K562 (cell line): ENCODE measurements around the gene CTXN1. TPM values are rescaled to one million over a fixed set of nuclear protein-coding genes. Genes with fewer than 3 reads are reported as not detected.

Experiments used
- ATAC-seq: fragments of 200-7000 bp; cut with Tn5 transposase; 3 replicates; pipeline ENCODE4 v1.9.1; 2020; ENCODE audit warnings: moderate library complexity
- BruUV-seq: library from RNA; stranded (reverse); fragments of 400-500 nt; replicated peaks from 2 replicates; lab custom pipeline; 2021; lab: Mats Ljungman, UMichigan
- CTCF ChIA-PET: fragments of 300-600 bp; formaldehyde crosslinking; extraction: SDS; loops from one replicate; lab custom pipeline; 2021; ENCODE audit warnings: low intra/inter-chr PET ratio; lab: Yijun Ruan, JAX
- POLR2A ChIA-PET: fragments of 300-600, 350-650 bp; sonication (Branson Sonifier 250); formaldehyde crosslinking; extraction: SDS; loops from one replicate; lab custom pipeline; 2021; ENCODE audit warnings: antibody characterized with exemption, inconsistent platforms; lab: Yijun Ruan, JAX
- DNase-seq, 4 experiments: peaks; one replicate each; pipeline versions ENCODE4 v3.0.0 to v3.0.0-alpha.2; 2011 to 2018; ENCODE audit warnings: low spot score in 3 of 4, mixed read lengths in 3 of 4; ENCODE audit errors: extremely low read depth in 1 of 4
- FAIRE-seq: peaks from 2 replicates; lab custom pipeline; 2011; peaks lifted over from hg19 to GRCh38; lab: Jason Lieb, UNC
- H2AFZ ChIP-seq: 2 replicates; pipeline ENCODE4 v1.6.0; 2011; ENCODE audit warnings: low read depth, low read length, control low read depth, inconsistent platforms
- H3K27ac ChIP-seq: fragments of 200-600 bp; 3 replicates; pipeline ENCODE4 v1.8.0; 2011; ENCODE audit warnings: low read depth, mild to moderate bottlenecking, control low read depth, inconsistent platforms, low read length, moderate library complexity, mixed read lengths; ENCODE audit errors: extremely low read depth
- H3K27me3 ChIP-seq, 2 experiments: fragments of 300-600 bp in 1 of 2; 2 replicates in 1 of 2; 3 replicates in 1 of 2; pipeline versions ENCODE4 v1.6.0 to v1.8.0; 2011; ENCODE audit warnings: inconsistent platforms in 2 of 2, low read length in 2 of 2, mild to moderate bottlenecking in 1 of 2, mixed read lengths in 1 of 2, moderate library complexity in 1 of 2; ENCODE audit not compliant: control insufficient read depth in 2 of 2, insufficient read depth in 2 of 2
- H3K36me3 ChIP-seq: fragments of 300-600 bp; 3 replicates; pipeline ENCODE4 v1.8.0; 2011; ENCODE audit warnings: mild to moderate bottlenecking, low read length, inconsistent platforms; ENCODE audit not compliant: control insufficient read depth, insufficient read depth
- H3K4me1 ChIP-seq, 2 experiments: fragments of 200-600 bp in 1 of 2; replicated peaks in 1 of 2; 2 replicates in 1 of 2; 3 replicates in 1 of 2; pipeline versions ENCODE4 v1.5.1 to v1.8.0; 2011; ENCODE audit warnings: inconsistent platforms in 2 of 2, low read length in 2 of 2, mild to moderate bottlenecking in 1 of 2, mixed read lengths in 1 of 2, moderate library complexity in 1 of 2; ENCODE audit not compliant: control insufficient read depth in 2 of 2, insufficient read depth in 2 of 2
- H3K4me2 ChIP-seq: 2 replicates; pipeline ENCODE4 v1.6.1; 2011; ENCODE audit warnings: low read length, control low read depth, inconsistent platforms, mixed read lengths; ENCODE audit not compliant: insufficient read depth
- H3K4me3 ChIP-seq: fragments of 200-600 bp; sonication (generic), shearing (Covaris generic); 2 replicates; pipeline ENCODE4 v1.5.1; 2016; ENCODE audit warnings: control low read depth, inconsistent platforms
- H3K79me2 ChIP-seq: fragments of 200-600 bp; 3 replicates; pipeline ENCODE4 v1.8.0; 2011; ENCODE audit warnings: low read length, inconsistent platforms; ENCODE audit not compliant: control insufficient read depth, insufficient read depth
- H3K9ac ChIP-seq, 2 experiments: 2 replicates each; pipeline versions ENCODE4 v1.6.0 to v1.6.1; 2011; ENCODE audit warnings: low read depth in 2 of 2, low read length in 2 of 2, control low read depth in 1 of 2, inconsistent platforms in 1 of 2, mild to moderate bottlenecking in 1 of 2, mixed read lengths in 1 of 2; ENCODE audit not compliant: insufficient read depth in 1 of 2
- H3K9me1 ChIP-seq: one replicate; pipeline ENCODE4 v1.6.0; 2011; ENCODE audit warnings: inconsistent platforms, mild to moderate bottlenecking, low read length, moderate library complexity; ENCODE audit not compliant: control insufficient read depth, insufficient read depth
- H3K9me3 ChIP-seq: replicated peaks from 2 replicates; pipeline ENCODE4 v1.5.1; 2011; ENCODE audit warnings: low read depth, low read length, inconsistent platforms; ENCODE audit not compliant: control insufficient read depth, insufficient read depth
- H4K20me1 ChIP-seq: replicated peaks from 2 replicates; pipeline ENCODE4 v1.6.1; 2011; ENCODE audit warnings: low read length, inconsistent platforms, mixed read lengths; ENCODE audit not compliant: control insufficient read depth, insufficient read depth
- ETV5 ChIP-seq: sonication (generic); formaldehyde crosslinking; IDR thresholded peaks from 2 replicates; pipeline ENCODE4 v1.4.0; 2020; ENCODE audit warnings: low read depth, mild to moderate bottlenecking, missing genetic modification reagents
- HDAC1 ChIP-seq, 2 experiments: fragments of 450-650 bp; IDR thresholded peaks; 2 replicates each; pipeline ENCODE4 v1.6.1; 2016 to 2017; ENCODE audit warnings: inconsistent platforms in 1 of 2, mild to moderate bottlenecking in 1 of 2, moderate library complexity in 1 of 2
- HMGN3 ChIP-seq: IDR thresholded peaks from 2 replicates; pipeline ENCODE4 v1.6.1; 2011; ENCODE audit warnings: borderline replicate concordance, low read depth, mild to moderate bottlenecking, mixed read lengths, low read length; ENCODE audit not compliant: insufficient read length; ENCODE audit errors: extremely low read depth
- NR2C1 ChIP-seq, 2 experiments: fragments of 450-650 bp; IDR thresholded peaks; 2 replicates each; pipeline ENCODE4 v1.6.1; 2017; ENCODE audit warnings: mild to moderate bottlenecking in 2 of 2, antibody characterized with exemption in 1 of 2, inconsistent platforms in 1 of 2, missing compliant biosample characterization in 1 of 2, missing genetic modification characterization in 1 of 2
- RBM22 ChIP-seq: fragments of 200-400 bp; formaldehyde crosslinking; IDR thresholded peaks from 2 replicates; pipeline ENCODE4 v1.6.1; 2018; ENCODE audit warnings: low read length, low read depth; ENCODE audit not compliant: poor library complexity, severe bottlenecking
- SUPT5H ChIP-seq: fragments of 450-650 bp; IDR thresholded peaks from 2 replicates; pipeline ENCODE4 v1.6.1; 2016
- ZNF384 ChIP-seq: IDR thresholded peaks from 2 replicates; pipeline ENCODE4 v1.6.1; 2012; ENCODE audit warnings: low read depth, low read length, improper control_type of control experiment
- WGBS: fragments of 100-300 bp; shearing (Covaris generic); methylation state at CpG from one replicate; pipeline ENCODE4 v1.1.6; 2016; ENCODE audit warnings: low coverage, mixed read lengths; ENCODE audit not compliant: insufficient coverage; ENCODE audit errors: missing lambda C conversion rate; 5-methylcytosine and 5-hydroxymethylcytosine counted together
- in situ Hi-C: fragments of 300-500 bp; cut with MboI; formaldehyde crosslinking; loops from 4 replicates; pipeline ENCODE4 v1.15.0; 2018; ENCODE audit warnings: inconsistent platforms, mixed read lengths
- intact Hi-C: fragments of 100-400 bp; cut with micrococcal nuclease; formaldehyde crosslinking; loops from 2 replicates; pipeline ENCODE4 v1.14.2; 2022
- polyA plus RNA-seq, 8 experiments: library from polyadenylated mRNA; depleted of rRNA in 4 of 8; stranded (reverse) in 5 of 8; unstranded in 3 of 8; fragments of >200 nt; fragmentation: Nextera tagmentation in 2 of 8; fragmentation: Illumina TruSeq in 1 of 8; extraction: Ambion mirVana in 2 of 8; extraction: Trizol in 1 of 8; gene quantifications; 2 replicates each; pipeline versions ENCODE4 v1.2.1 to v1.2.3, GENCODE V29; 2011 to 2014; ENCODE audit warnings: inconsistent platforms in 1 of 8, missing spikeins in 1 of 8
- total RNA-seq, 7 experiments: library from RNA; depleted of rRNA in 6 of 7; stranded (reverse); fragments of >200 nt in 6 of 7; fragmentation: Illumina TruSeq in 2 of 7; extraction: Trizol in 2 of 7; gene quantifications; 2 replicates each; pipeline versions ENCODE4 v1.2.1 to v1.2.3, GENCODE V29; 2011 to 2021; ENCODE audit warnings: low replicate concordance in 1 of 7
- TF ChIP-seq, protein P1 (sequence below): fragments of 250-450 bp; sonication (Bioruptor Pico); IDR thresholded peaks from 2 replicates; pipeline ENCODE4 v1.4.0; 2020; ENCODE audit warnings: mild to moderate bottlenecking, moderate library complexity

The CTXN1 gene
- total and polyA plus RNA-seq, 9 of the 15 experiments (the other 6 are each of a cell fraction or from before 2014, with no cell fraction given), result 0.15 to 37.4 (median 1.8) TPM; not detected in 2

DNA sequence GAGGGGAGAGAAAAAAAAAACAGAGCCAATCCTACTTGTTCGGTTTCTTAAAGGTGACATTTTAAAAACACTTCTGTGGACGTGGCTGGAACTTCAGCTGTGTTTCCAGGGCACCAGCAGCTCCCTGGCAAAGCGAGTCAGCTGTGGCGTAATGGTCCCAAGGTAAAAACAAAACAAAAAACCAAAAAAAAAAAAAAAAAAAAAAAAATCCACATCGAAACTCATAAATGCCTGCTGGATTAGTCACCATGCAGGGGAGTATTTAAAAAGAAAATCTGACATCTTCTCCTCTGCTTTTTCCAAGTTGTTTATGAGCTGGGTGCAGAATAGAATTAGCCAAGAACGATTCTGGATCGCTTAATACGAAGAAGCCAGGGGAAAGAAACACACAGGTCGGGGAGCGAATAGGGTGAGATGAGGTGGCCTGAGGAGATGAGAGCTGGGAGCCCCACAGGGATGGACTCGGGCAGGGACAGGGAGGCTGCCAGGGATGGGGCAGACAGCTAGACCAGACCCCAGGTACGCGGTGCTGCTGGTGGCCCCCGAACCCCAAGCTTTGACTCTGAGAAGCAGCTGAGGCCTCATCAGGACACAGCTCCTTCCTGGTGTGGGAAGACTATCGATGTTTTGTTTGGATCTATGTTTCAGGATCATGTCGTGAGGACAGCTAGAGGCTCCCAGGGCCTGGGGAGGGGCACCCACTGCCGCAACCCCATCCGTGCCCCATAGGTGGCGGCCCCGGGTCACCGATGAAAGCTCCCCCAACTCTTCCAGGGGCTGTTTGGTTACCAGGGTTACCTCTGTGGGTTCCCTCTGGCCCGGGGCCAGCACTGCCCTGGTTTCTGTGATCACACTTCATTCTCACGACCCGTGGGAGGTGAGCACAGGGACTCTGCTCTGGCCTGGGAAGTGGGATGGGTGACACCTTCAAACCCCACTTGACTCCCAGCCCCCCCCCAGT lies 3.1 kb upstream of the CTXN1 start (continued):
- TF ChIP-seq RBM22 (peak; percentile 62), HDAC1 (IDR thresholded peaks at IDR 0.05) (no peak), ZNF384 (0 out of 2 replicates have a peak, but pooled peaks have one; percentile 19)

DNA sequence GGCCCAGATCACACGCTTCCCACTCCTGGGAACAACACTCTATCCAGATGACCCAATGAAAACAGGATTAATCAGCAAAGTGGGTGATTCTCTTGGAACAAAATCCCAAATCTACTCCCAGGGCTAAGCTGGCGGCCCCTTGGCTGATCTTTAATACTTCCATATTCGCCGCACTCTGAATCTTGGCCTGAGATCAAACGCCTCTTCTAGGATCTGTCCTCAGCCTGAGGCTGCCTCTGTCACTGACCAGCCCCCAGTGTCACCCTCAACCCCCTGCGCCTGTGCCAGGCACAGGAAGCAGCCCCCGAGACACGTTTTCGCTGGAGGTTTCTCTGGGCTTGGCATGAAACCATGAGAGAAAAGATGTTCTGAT lies 2.4 kb upstream of the CTXN1 start:
- in situ Hi-C loops, result no loop called here
- CTCF ChIA-PET, result no interaction called here
- WGBS, result 92% methylated on average over 9 of the region's 9 CpGs
- Histone ChIP-seq H3K4me1 (peaks cover 11 to 82% of the 10 kb centered on the region in 2 experiments), H3K4me3 (no peak overlapping the region), H3K79me2 (no peaks in the 10 kb centered on the region), H2AFZ (no peak overlapping the region), H3K27ac (no peak overlapping the region; the same call in 2 of the 3 replicates), H3K36me3 (peaks cover 53% of the 10 kb centered on the region; the same call in 2 of the 3 replicates), H3K4me2 (no peak overlapping the region), H3K9me3 (no peaks in the 10 kb centered on the region), H3K9ac (peak overlapping the region in 1 of 2 experiments; percentile 62; a peak in 2 of 4 replicates), H3K27me3 (no peaks in the 10 kb centered on the region), H3K9me1 (no peaks in the 10 kb centered on the region), H4K20me1 (peaks cover 21% of the 10 kb centered on the region)
- TF ChIP-seq ETV5, result no peak
- 0 out of 2 replicates have a peak, but pooled peaks have one; percentile 6 for TF ChIP-seq SUPT5H
- TF ChIP-seq, protein P1, sequence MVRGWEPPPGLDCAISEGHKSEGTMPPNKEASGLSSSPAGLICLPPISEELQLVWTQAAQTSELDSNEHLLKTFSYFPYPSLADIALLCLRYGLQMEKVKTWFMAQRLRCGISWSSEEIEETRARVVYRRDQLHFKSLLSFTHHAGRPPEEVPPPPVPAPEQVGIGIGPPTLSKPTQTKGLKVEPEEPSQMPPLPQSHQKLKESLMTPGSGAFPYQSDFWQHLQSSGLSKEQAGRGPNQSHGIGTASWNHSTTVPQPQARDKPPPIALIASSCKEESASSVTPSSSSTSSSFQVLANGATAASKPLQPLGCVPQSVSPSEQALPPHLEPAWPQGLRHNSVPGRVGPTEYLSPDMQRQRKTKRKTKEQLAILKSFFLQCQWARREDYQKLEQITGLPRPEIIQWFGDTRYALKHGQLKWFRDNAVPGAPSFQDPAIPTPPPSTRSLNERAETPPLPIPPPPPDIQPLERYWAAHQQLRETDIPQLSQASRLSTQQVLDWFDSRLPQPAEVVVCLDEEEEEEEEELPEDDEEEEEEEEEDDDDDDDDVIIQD (CRISPR knock-in tag), result no peak
- TF ChIP-seq HMGN3, result no peak
- no peak for TF ChIP-seq NR2C1 (IDR thresholded peaks at IDR 0.05)
- TF ChIP-seq NR2C1 (tag; IDR thresholded peaks at IDR 0.05), result no peak
- ATAC-seq (no peak), DNase-seq (no peak), FAIRE-seq (no peak)
- BruUV-seq, result no TSS peak
- intact Hi-C loops, result no loop called here
- POLR2A ChIA-PET, result interaction anchor here (1.3 to 2.7 kb wide), 4 partner anchors 8 to 15 kb away, joined by 6 to 17 read pairs (median 8); partner anchors contain the start of genes SNAPC2 and TIMM44
